Mesodermal cell (in vitro differentiated cells): ENCODE measurements around the gene OSBPL3.
A peak's percentile ranks its signal among the peaks of the same experiment; 100 is the strongest.

Source experiments
- H3K27ac ChIP-seq: 2 replicates; pipeline ENCODE4 v1.7.0; 2013; ENCODE audit warnings: mild to moderate bottlenecking, low read depth, low read length, moderate library complexity; ENCODE audit not compliant: severe bottlenecking
- H3K36me3 ChIP-seq: 2 replicates; pipeline ENCODE4 v1.7.1; 2013; ENCODE audit warnings: mild to moderate bottlenecking, low read length, moderate library complexity; ENCODE audit not compliant: control insufficient read depth, insufficient read depth
- H3K4me1 ChIP-seq: one replicate; pipeline ENCODE4 v1.7.1; 2013; ENCODE audit warnings: mild to moderate bottlenecking, low read length; ENCODE audit not compliant: insufficient read depth, control insufficient read depth, poor library complexity, severe bottlenecking
- H3K4me3 ChIP-seq: 2 replicates; pipeline ENCODE4 v1.7.0; 2013; ENCODE audit warnings: low read length, control low read depth, mild to moderate bottlenecking; ENCODE audit not compliant: insufficient read depth, poor library complexity, severe bottlenecking; ENCODE audit errors: extremely low read depth
- H3K9me3 ChIP-seq: 2 replicates; pipeline ENCODE4 v1.7.1; 2013; ENCODE audit warnings: mild to moderate bottlenecking, low read length, moderate library complexity; ENCODE audit not compliant: control insufficient read depth
- WGBS, 2 experiments: methylation state at CpG; one replicate each; pipeline ENCODE4 v1.1.5; 2013; ENCODE audit warnings: missing lambda C conversion rate in 2 of 2; ENCODE audit not compliant: insufficient coverage in 2 of 2; 5-methylcytosine and 5-hydroxymethylcytosine counted together

The OSBPL3 gene

GRCh38 chr7:24862461-24862860, 117.5 kb downstream of the OSBPL3 start:
- H3K4me1 ChIP-seq, result no peaks in the 10 kb centered on the region
- 78% methylated on average over 1 of the region's 1 CpG; no CpG with 5 or more reads in 1 of the 2 experiments for whole genome bisulfite sequencing, 2 experiments
- H3K27ac ChIP-seq, result no peak overlapping the region
- no peak overlapping the region for H3K4me3 ChIP-seq
- H3K36me3 ChIP-seq, result peaks cover 51% of the 10 kb centered on the region
- H3K9me3 ChIP-seq, result no peaks in the 10 kb centered on the region

GRCh38 chr7:24861336-24861735, 118.6 kb downstream of the OSBPL3 start:
- Histone ChIP-seq H3K9me3 (no peaks in the 10 kb centered on the region), H3K27ac (no peak overlapping the region), H3K4me3 (no peak overlapping the region), H3K36me3 (peaks cover 45% of the 10 kb centered on the region), H3K4me1 (no peaks in the 10 kb centered on the region)

GRCh38 chr7:24860611-24861010, 119.4 kb downstream of the OSBPL3 start:
- no peak overlapping the region for H3K27ac ChIP-seq
- no peak overlapping the region for H3K4me3 ChIP-seq
- no CpG with 5 or more reads among the region's 2 CpGs for WGBS, 2 experiments

GRCh38 chr7:24858108-24858977, 121.6 kb downstream of the OSBPL3 start:
- Histone ChIP-seq H3K4me3 (no peak overlapping the region), H3K27ac (no peak overlapping the region), H3K36me3 (peaks cover 24% of the 10 kb centered on the region), H3K4me1 (no peaks in the 10 kb centered on the region), H3K9me3 (no peaks in the 10 kb centered on the region)
- 80 to 96% methylated on average over 2 to 4 of the region's 4 CpGs for WGBS, 2 experiments

More at GRCh38 chr7:24860611-24861010, 119.4 kb downstream of the OSBPL3 start:
- H3K36me3 ChIP-seq, result peaks cover 38% of the 10 kb centered on the region
- no peaks in the 10 kb centered on the region for H3K9me3 ChIP-seq
- H3K4me1 ChIP-seq, result no peaks in the 10 kb centered on the region

GRCh38 chr7:24857623-24858022, 122.4 kb downstream of the OSBPL3 start:
- H3K4me1 ChIP-seq, result no peaks in the 10 kb centered on the region
- H3K9me3 ChIP-seq, result no peaks in the 10 kb centered on the region
- no peak overlapping the region for H3K4me3 ChIP-seq
- peaks cover 17% of the 10 kb centered on the region for H3K36me3 ChIP-seq
- no peak overlapping the region for H3K27ac ChIP-seq

GRCh38 chr7:24854866-24855265, 125.1 kb downstream of the OSBPL3 start:
- Histone ChIP-seq H3K36me3 (peaks cover 15% of the 10 kb centered on the region), H3K9me3 (no peaks in the 10 kb centered on the region), H3K27ac (no peak overlapping the region), H3K4me1 (peaks cover 12% of the 10 kb centered on the region), H3K4me3 (no peak overlapping the region)
- WGBS, 2 experiments, result 89 to 100% methylated on average over 1 to 3 of the region's 3 CpGs

- peaks cover 12% of the 10 kb centered on the region for H3K4me1 ChIP-seq
- peak overlapping the region; percentile 24 for H3K27ac ChIP-seq
- H3K4me3 ChIP-seq, result no peak overlapping the region
- H3K36me3 ChIP-seq, result peaks cover 29% of the 10 kb centered on the region
- no peaks in the 10 kb centered on the region for H3K9me3 ChIP-seq
Measured at GRCh38 chr7:24851786-24852185, 128.2 kb downstream of the OSBPL3 start.

GRCh38 chr7:24848878-24849277, 131.1 kb downstream of the OSBPL3 start:
- no peaks in the 10 kb centered on the region for H3K9me3 ChIP-seq
- peaks cover 29% of the 10 kb centered on the region for H3K36me3 ChIP-seq
- H3K27ac ChIP-seq, result no peak overlapping the region
- H3K4me1 ChIP-seq, result peaks cover 18% of the 10 kb centered on the region
- no peak overlapping the region for H3K4me3 ChIP-seq
- 94 to 97% methylated on average over 15 to 16 of the region's 16 CpGs for WGBS, 2 experiments

- Histone ChIP-seq H3K4me1 (peaks cover 28% of the 10 kb centered on the region), H3K27ac (no peak overlapping the region), H3K36me3 (peaks cover 29% of the 10 kb centered on the region), H3K9me3 (no peaks in the 10 kb centered on the region), H3K4me3 (no peak overlapping the region)
- 93 to 100% methylated on average over 2 to 3 of the region's 6 CpGs for WGBS, 2 experiments
Measured at GRCh38 chr7:24847754-24848153, 132.2 kb downstream of the OSBPL3 start.

- Histone ChIP-seq H3K9me3 (no peaks in the 10 kb centered on the region), H3K4me1 (peaks cover 21% of the 10 kb centered on the region), H3K27ac (no peak overlapping the region), H3K4me3 (no peak overlapping the region), H3K36me3 (peaks cover 20% of the 10 kb centered on the region)
- WGBS, 2 experiments, result 100% methylated on average over 2 to 3 of the region's 5 CpGs
Measured at GRCh38 chr7:24843821-24844434, 136.1 kb downstream of the OSBPL3 start.
